Neural progenitor cell (in vitro differentiated cells): ENCODE results near the gene NSMCE1. TPM values are rescaled to one million over a fixed set of nuclear protein-coding genes. Genes with fewer than 3 reads are reported as not detected.
A peak's percentile ranks its signal among the peaks of the same experiment; 100 is the strongest.
"Not testable (repeated sequence)": the region's sequence is repeated elsewhere in the genome, so short reads cannot be mapped to it uniquely, and the experiment has no call there.

Experiments used
- DNase-seq: peaks from one replicate; pipeline ENCODE4 v3.0.0-alpha.2; 2016; ENCODE audit warnings: low spot score
- H2AFZ ChIP-seq: fragments of 200-600 bp; sonication (generic); replicated peaks from 2 replicates; pipeline ENCODE4 v1.6.1; 2016; ENCODE audit warnings: antibody characterized with exemption
- H3F3A ChIP-seq: fragments of 200-600 bp; sonication (generic); 2 replicates; pipeline ENCODE4 v1.6.1; 2016; ENCODE audit warnings: antibody characterized with exemption, low read depth
- H3K27ac ChIP-seq: fragments of 200-600 bp; sonication (generic); 2 replicates; pipeline ENCODE4 v1.5.1; 2016; ENCODE audit warnings: mild to moderate bottlenecking
- H3K27me3 ChIP-seq: fragments of 200-600 bp; sonication (generic); 2 replicates; pipeline ENCODE4 v1.6.1; 2016; ENCODE audit warnings: mild to moderate bottlenecking, moderate library complexity
- H3K36me3 ChIP-seq: fragments of 200-600 bp; sonication (generic); 2 replicates; pipeline ENCODE4 v1.5.1; 2016
- H3K4me1 ChIP-seq: fragments of 200-600 bp; sonication (generic); 2 replicates; pipeline ENCODE4 v1.6.1; 2016; ENCODE audit warnings: mixed run types
- H3K4me2 ChIP-seq: fragments of 200-600 bp; sonication (generic); 2 replicates; pipeline ENCODE4 v1.6.1; 2016
- H3K4me3 ChIP-seq: fragments of 200-600 bp; sonication (generic); 2 replicates; pipeline ENCODE4 v1.5.1; 2016
- H3K79me2 ChIP-seq: fragments of 200-600 bp; sonication (generic); 2 replicates; pipeline ENCODE4 v1.6.1; 2016; ENCODE audit warnings: low read depth
- H3K9ac ChIP-seq: fragments of 200-600 bp; sonication (generic); 2 replicates; pipeline ENCODE4 v1.6.1; 2016
- H3K9me3 ChIP-seq: fragments of 200-600 bp; sonication (generic); 2 replicates; pipeline ENCODE4 v1.5.1; 2016; ENCODE audit warnings: low read depth
- H4K20me1 ChIP-seq: fragments of 200-600 bp; sonication (generic); 2 replicates; pipeline ENCODE4 v1.6.1; 2016; ENCODE audit warnings: low read depth
- H3K27ac Mint-ChIP-seq: 3 replicates; pipeline ENCODE4 v1.8.0; 2021; ENCODE audit warnings: mixed read lengths
- H3K27me3 Mint-ChIP-seq: 2 replicates; pipeline ENCODE4 v1.8.0; 2022; ENCODE audit warnings: low read depth, mild to moderate bottlenecking, inconsistent platforms, moderate library complexity, mixed read lengths; ENCODE audit not compliant: insufficient read depth
- H3K36me3 Mint-ChIP-seq: 3 replicates; pipeline ENCODE4 v1.8.0; 2021; ENCODE audit warnings: mixed read lengths
- H3K4me1 Mint-ChIP-seq: 3 replicates; pipeline ENCODE4 v1.8.0; 2021; ENCODE audit warnings: mixed read lengths
- H3K4me3 Mint-ChIP-seq: 3 replicates; pipeline ENCODE4 v1.8.0; 2021; ENCODE audit warnings: mild to moderate bottlenecking, moderate library complexity, mixed read lengths
- H3K9me3 Mint-ChIP-seq: 3 replicates; pipeline ENCODE4 v1.8.0; 2020; ENCODE audit warnings: mixed read lengths
- CTCF ChIP-seq: fragments of 200-600 bp; sonication (generic); IDR thresholded peaks from 2 replicates; pipeline ENCODE4 v1.5.1; 2017; ENCODE audit warnings: antibody characterized with exemption, mild to moderate bottlenecking
- EZH2 ChIP-seq: fragments of 200-600 bp; sonication (generic); IDR thresholded peaks from 2 replicates; pipeline ENCODE4 v1.6.1; 2017; ENCODE audit warnings: antibody characterized with exemption, mild to moderate bottlenecking, moderate library complexity
- EZH2phosphoT487 ChIP-seq: fragments of 200-600 bp; sonication (generic); IDR thresholded peaks from 2 replicates; pipeline ENCODE4 v1.6.1; 2017; ENCODE audit warnings: antibody characterized with exemption
- total RNA-seq: library from RNA; depleted of rRNA; stranded (reverse); fragments of >200 nt; gene quantifications from 2 replicates; pipeline ENCODE4 v1.2.3, GENCODE V29; 2015; ENCODE audit warnings: low replicate concordance

The NSMCE1 gene
- total RNA-seq, 1 donor from 2014 or later: 83.4 TPM

GRCh38 chr16:27253526-27253930 lies 15.0 kb downstream of the NSMCE1 start:
- Histone ChIP-seq H3F3A (peaks cover 29% of the 10 kb centered on the region), H3K4me2 (no peak overlapping the region), H3K79me2 (no peaks in the 10 kb centered on the region), H3K4me3 (no peak overlapping the region), H3K27me3 (no peaks in the 10 kb centered on the region), H3K27ac (no peak overlapping the region), H3K9me3 (no peaks in the 10 kb centered on the region), H3K4me1 (peaks cover 24% of the 10 kb centered on the region), H3K36me3 (no peaks in the 10 kb centered on the region), H3K9ac (no peak overlapping the region), H4K20me1 (no peaks in the 10 kb centered on the region), H2AFZ (no peak overlapping the region)
- TF ChIP-seq EZH2 (no peak), EZH2phosphoT487 (no peak), CTCF (no peak)
- no peaks in the 10 kb centered on the region for H3K27me3 Mint-ChIP-seq
- H3K36me3 Mint-ChIP-seq: peaks cover 5% of the 10 kb centered on the region
- no peak overlapping the region for H3K4me3 Mint-ChIP-seq
- peaks cover 7% of the 10 kb centered on the region for H3K4me1 Mint-ChIP-seq
- no peak for DNase-seq
- H3K9me3 Mint-ChIP-seq: no peaks in the 10 kb centered on the region
- no peak overlapping the region for H3K27ac Mint-ChIP-seq

GRCh38 chr16:27252206-27252585 lies 16.4 kb downstream of the NSMCE1 start:
- Mint-ChIP-seq H3K36me3 (peaks cover 5% of the 10 kb centered on the region), H3K9me3 (no peaks in the 10 kb centered on the region), H3K4me1 (peaks cover 7% of the 10 kb centered on the region), H3K4me3 (no peak overlapping the region), H3K27ac (no peak overlapping the region), H3K27me3 (no peaks in the 10 kb centered on the region)
- H3K4me2 ChIP-seq: no peak overlapping the region
- no peak overlapping the region for H2AFZ ChIP-seq
- H3K27me3 ChIP-seq: no peaks in the 10 kb centered on the region
- H3F3A ChIP-seq: peaks cover 29% of the 10 kb centered on the region
- H3K9ac ChIP-seq: no peak overlapping the region
- TF ChIP-seq EZH2phosphoT487: no peak
- TF ChIP-seq EZH2: no peak
- no peak for TF ChIP-seq CTCF
- no peaks in the 10 kb centered on the region for H3K36me3 ChIP-seq
- no peak overlapping the region for H3K27ac ChIP-seq
- no peaks in the 10 kb centered on the region for H3K79me2 ChIP-seq
- no peak overlapping the region for H3K4me3 ChIP-seq
- H3K9me3 ChIP-seq: no peaks in the 10 kb centered on the region
- peaks cover 24% of the 10 kb centered on the region for H3K4me1 ChIP-seq
- DNase-seq: no peak
- H4K20me1 ChIP-seq: no peaks in the 10 kb centered on the region

- Histone ChIP-seq H3F3A (peaks cover 29% of the 10 kb centered on the region), H3K9ac (no peak overlapping the region), H3K4me1 (peaks cover 24% of the 10 kb centered on the region), H3K4me2 (no peak overlapping the region), H4K20me1 (no peaks in the 10 kb centered on the region), H3K4me3 (no peak overlapping the region), H3K79me2 (no peaks in the 10 kb centered on the region), H3K27me3 (no peaks in the 10 kb centered on the region), H3K36me3 (no peaks in the 10 kb centered on the region), H3K9me3 (no peaks in the 10 kb centered on the region), H3K27ac (no peak overlapping the region), H2AFZ (no peak overlapping the region)
- TF ChIP-seq CTCF: no peak
- TF ChIP-seq EZH2: no peak
- TF ChIP-seq EZH2phosphoT487: no peak
- Mint-ChIP-seq H3K4me3 (no peak overlapping the region), H3K9me3 (no peaks in the 10 kb centered on the region), H3K27me3 (no peaks in the 10 kb centered on the region), H3K36me3 (peaks cover 5% of the 10 kb centered on the region), H3K4me1 (peaks cover 7% of the 10 kb centered on the region), H3K27ac (no peak overlapping the region)
- no peak for DNase-seq
Observed at GRCh38 chr16:27251541-27252205, 16.9 kb downstream of the NSMCE1 start.

GRCh38 chr16:27248886-27249285 lies 19.7 kb downstream of the NSMCE1 start:
- H3K9me3 Mint-ChIP-seq, H3K4me2 ChIP-seq, H3K27me3 Mint-ChIP-seq, H3K9ac ChIP-seq, DNase-seq, H3K79me2 ChIP-seq, H4K20me1 ChIP-seq, H3K9me3 ChIP-seq, H3K27me3 ChIP-seq, H3K4me3 Mint-ChIP-seq, H3K36me3 Mint-ChIP-seq, H2AFZ ChIP-seq, H3K4me3 ChIP-seq, H3K36me3 ChIP-seq: not testable (repeated sequence)
- Histone ChIP-seq H3K4me1 (peaks cover 24% of the 10 kb centered on the region), H3F3A (peaks cover 29% of the 10 kb centered on the region), H3K27ac (peak overlapping the region; percentile 83)
- Mint-ChIP-seq H3K4me1 (peaks cover 14% of the 10 kb centered on the region), H3K27ac (peak overlapping the region; percentile 50)
